Erythroblast (primary cell): ENCODE results near the gene RCE1.

Experiments used
- GATA1 ChIP-seq: IDR thresholded peaks from 2 replicates; pipeline ENCODE4 v1.6.1; 2011; ENCODE audit warnings: low read depth, mild to moderate bottlenecking, control low read depth, low read length, moderate library complexity
- POLR2A ChIP-seq: IDR thresholded peaks from 2 replicates; pipeline ENCODE4 v1.6.1; 2011; ENCODE audit warnings: mild to moderate bottlenecking, low read length

DNA sequence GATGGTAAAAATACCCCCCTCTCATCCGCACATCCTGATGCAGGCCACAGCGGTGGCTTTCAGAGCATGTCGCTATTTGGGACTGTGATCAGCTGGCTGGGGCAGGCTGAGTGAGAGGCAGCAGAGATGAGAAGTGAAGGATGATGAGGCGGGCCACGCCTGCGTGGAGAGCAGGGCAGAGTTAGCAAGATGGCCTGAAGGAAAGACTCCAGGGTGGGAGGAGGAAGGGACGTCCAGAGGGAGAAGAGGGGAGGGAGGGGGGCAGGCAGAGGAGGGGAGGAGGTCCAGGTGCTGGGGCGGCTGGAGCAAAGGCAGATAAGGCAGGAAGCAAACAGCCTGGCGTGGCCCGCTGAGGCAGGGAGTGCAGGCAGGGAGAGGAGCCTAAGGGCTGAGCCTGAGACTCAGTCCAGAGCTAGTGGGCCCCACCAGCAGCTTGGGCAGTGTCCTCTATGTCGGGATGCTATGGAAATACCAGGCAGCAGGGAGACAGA lies 42.8 kb downstream of the RCE1 start:
- no peak for TF ChIP-seq POLR2A
- no peak for TF ChIP-seq GATA1
